Umbilical cord (tissue), 2 donors: ENCODE results near the gene RPS6KB1. TPM values are rescaled to one million over a fixed set of nuclear protein-coding genes. Genes with fewer than 3 reads are reported as not detected.
"Not testable (repeated sequence)": the region's sequence is repeated elsewhere in the genome, so short reads cannot be mapped to it uniquely, and the experiment has no call there.

ENCODE experiments used
- DNase-seq: peaks from one replicate; pipeline ENCODE4 v3.0.0-alpha.2; 2015; ENCODE audit warnings: low spot score
- total RNA-seq: library from RNA; depleted of rRNA; stranded (reverse); fragments of >200 nt; gene quantifications from one replicate; pipeline ENCODE4 v1.2.3, GENCODE V29; 2014; ENCODE audit warnings: low replicate concordance; ENCODE audit not compliant: insufficient read depth

RPS6KB1 gene
- total RNA-seq: 37.3 TPM

GRCh38 chr17:59892924-59893675 lies at the start of gene RPS6KB1, which contains the start of gene TUBD1:
Gene RPS6KB1, plus strand, starts transcription at chr17:59893121. Its CDS starts 64 bp downstream, at chr17:59893185.
Gene TUBD1, minus strand, starts transcription at chr17:59892943. Its CDS starts 1,941 bp downstream, at chr17:59891002.
- DNase-seq: peak; percentile 100

DNA sequence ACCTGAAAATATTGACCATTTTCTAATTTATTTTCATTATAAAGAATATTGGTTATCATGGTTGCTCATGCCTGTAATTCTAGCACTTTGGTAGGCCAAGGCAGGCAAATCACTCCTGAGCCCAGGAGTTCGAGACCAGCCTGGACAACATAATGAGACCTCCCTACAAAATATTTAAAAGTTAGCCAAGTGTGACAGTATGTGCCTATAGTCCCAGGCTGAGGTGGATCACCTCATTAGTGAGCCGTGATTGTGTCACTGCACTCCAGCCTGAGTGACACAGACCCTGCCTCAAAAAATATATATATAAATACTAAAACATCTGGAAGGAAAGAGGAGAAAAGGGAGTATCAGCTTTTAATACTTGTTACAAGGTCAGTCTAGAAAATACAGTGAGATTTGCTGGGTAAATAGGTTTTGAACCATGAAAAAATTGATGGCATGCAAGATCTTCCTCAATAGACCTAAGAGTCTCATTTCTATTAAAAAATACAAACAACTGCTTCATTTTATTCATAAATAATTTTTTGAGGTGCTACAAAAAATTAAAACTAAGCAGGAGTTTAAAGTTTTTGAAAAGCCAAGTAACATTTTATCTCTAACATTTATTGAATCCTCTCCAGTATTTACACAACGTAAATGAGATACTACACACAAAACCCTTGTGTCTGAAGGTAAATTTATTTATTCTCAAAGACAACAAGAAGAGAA lies 47.9 kb upstream of the RPS6KB1 start:
- no peak for DNase-seq

DNA sequence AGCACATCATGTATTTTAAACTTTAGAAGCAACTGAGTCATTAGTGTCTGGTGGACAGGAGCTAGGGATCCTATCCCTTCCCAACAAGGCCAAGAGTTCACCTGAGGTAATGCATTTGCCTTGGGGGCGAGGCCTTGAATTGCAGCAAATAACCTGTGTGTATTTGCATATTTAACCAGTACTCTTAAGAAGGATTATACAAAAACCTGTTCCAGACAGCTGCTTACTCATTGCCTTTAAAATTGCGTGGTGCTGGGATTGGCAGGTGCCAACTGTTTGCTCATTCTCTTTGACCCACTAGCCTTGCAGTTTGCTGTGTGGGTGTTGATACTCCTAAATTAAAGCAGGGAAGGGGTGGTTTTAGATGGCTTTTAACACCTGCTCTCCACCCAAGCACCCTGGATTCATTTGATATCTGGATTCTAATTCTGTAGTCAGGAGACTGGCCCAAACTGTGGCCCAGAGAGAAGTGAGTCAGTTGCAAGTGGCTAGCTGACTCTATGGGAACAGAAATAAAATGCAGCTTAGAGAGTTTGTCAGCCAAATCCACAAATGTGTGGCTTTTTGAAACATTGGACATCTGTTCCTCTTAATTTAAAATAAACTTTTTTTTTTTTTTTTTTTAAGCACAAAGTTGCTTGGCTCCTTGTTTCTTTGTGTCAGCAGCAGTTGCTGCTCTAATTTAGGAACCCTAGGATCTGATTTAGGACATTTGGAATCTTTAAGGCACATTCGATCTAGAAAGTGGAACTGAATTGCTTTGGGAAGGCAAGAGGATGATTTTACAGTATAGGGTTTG lies 47.1 kb upstream of the RPS6KB1 start:
- DNase-seq: peak; percentile 26

DNA sequence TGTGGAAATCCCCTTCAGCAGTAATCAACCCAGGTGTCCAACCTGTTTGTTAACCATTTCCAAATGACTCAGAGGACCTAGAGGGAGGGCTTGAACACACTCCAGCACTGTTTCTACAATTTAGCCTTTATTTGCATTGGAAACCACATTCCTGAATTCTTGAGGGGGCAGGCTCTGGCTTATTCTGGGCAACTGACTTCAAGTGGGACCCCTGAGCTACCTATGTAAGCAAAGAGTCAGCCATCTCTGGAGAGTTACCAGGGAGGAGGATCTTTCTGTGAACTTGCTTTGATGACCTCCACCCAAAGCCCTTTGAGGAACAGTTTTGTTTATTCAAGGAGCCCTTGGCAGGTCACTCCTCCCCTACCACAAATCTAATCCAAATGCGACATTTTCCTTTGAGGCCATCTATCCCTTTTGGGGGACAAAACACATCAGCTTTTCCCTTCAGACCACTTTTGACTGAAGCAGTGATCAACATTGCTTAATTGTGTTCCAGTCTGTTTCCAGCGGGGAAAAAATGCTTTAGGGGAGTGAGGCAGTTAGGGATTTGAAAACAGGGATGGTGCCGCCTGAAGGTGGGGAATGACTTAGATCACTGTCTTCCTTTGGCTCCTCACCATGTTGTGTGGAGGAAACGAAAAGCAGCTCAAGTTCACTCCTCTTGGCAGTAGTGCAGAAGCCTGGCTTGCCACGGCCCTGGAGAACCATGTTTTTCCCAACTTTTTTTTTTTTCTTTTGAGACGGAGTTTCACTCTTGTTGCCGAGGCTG lies 46.3 kb upstream of the RPS6KB1 start:
- peak; percentile 54 for DNase-seq

GRCh38 chr17:59848385-59848668 lies 44.6 kb upstream of the RPS6KB1 start:
- DNase-seq: no peak

DNA sequence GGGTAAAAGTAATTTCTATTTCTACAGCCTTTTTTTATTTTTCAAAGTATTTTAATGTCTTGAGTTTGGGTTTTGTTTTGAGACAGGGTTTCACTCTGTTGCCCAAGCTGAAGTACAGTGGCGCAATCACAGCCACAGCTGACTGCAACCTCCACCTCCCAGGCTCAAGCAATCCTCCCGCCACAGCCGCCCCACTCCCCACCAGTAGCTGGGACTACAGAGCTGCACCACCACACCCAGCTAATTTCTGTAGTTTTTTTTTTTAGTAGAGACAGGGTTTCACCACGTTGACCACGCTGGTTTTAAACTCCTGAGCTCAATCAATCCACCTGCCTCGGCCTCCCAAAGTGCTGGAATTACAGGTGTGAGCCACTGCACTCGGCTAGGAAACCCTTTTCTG lies 44.1 kb upstream of the RPS6KB1 start:
- no peak for DNase-seq

DNA sequence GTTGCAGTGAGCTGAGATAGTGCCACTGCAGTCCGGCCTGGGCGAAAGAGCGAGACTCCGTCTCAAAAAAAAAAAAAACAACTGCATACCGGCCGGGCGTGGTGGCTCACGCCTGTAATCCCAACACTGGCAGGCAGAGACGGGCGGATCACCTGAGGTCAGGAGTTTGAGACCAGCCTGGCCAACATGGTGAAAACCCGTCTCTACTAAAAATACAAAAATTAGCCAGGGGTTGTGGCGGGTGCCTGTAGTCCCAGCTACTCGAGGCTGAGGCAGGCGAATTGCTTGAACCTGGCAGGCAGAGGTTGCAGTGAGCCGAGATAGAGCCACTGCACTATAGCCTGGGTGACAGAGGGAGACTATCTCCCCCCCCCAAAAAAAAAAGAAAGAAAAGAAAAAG lies 42.6 kb upstream of the RPS6KB1 start:
- DNase-seq: not testable (repeated sequence)

DNA sequence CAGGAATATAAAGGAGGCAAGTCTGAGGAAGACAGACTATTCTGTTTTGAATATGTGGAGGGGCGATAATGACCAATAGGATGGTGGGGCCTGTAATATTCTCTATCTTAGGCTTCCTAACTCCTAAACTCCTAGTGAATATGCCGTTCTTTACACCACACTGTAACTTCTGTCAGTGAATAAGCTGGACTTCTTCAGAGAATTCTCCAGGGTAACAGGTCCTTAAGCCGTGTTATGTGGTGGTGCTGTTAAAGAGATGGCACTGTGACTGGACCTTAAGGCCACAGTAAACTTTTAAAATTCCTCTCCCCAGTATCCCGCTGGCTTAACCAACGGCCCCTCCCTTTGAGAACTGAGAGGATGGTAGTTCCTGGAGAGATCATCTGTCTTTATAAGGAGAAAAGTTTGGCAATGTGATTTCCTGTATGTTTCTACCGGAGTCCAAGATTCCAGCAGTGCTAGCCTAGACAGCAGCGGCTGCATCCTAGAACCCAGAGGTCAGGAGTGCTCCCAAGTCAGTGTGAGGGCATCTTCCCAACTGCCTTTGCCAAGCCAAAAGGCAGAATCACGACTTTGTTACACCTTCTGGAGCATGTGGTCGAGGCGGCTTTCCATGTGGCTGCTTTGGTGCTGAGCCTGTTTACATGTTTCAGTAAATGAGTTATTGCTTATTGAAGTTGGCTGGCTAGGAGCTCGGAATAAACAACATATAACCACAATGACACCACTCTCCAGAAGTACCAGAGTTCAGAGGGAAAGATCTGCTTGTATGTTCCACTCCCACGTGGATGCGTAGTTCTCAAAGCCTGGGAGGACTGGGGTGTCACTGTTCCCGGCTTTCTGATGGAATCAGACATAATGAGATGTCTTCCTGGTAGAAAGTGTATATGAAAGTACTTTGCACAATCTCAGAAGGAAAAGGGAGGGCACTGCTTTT lies 41.2 kb upstream of the RPS6KB1 start:
- DNase-seq: peak; percentile 78

DNA sequence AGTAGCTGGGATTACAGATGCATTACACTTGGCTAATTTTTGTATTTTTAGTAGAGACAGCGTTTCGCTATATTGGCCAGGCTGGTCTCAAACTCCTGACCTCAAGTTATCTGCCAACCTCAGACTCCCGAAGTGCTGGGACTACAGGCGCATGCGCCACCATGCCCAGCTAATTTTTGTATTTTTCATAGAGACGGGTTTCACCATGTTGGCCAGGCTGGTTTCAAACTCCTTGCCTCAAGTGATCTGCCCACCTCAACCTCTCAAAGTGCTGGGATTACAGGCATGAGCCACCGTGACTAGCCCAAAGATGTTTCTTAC lies 40.1 kb upstream of the RPS6KB1 start:
- DNase-seq: not testable (repeated sequence)

- DNase-seq: no peak
Measured at GRCh38 chr17:59853168-59853918, 39.6 kb upstream of the RPS6KB1 start.

GRCh38 chr17:59853919-59854729 lies 38.8 kb upstream of the RPS6KB1 start:
- not testable (repeated sequence) for DNase-seq

DNA sequence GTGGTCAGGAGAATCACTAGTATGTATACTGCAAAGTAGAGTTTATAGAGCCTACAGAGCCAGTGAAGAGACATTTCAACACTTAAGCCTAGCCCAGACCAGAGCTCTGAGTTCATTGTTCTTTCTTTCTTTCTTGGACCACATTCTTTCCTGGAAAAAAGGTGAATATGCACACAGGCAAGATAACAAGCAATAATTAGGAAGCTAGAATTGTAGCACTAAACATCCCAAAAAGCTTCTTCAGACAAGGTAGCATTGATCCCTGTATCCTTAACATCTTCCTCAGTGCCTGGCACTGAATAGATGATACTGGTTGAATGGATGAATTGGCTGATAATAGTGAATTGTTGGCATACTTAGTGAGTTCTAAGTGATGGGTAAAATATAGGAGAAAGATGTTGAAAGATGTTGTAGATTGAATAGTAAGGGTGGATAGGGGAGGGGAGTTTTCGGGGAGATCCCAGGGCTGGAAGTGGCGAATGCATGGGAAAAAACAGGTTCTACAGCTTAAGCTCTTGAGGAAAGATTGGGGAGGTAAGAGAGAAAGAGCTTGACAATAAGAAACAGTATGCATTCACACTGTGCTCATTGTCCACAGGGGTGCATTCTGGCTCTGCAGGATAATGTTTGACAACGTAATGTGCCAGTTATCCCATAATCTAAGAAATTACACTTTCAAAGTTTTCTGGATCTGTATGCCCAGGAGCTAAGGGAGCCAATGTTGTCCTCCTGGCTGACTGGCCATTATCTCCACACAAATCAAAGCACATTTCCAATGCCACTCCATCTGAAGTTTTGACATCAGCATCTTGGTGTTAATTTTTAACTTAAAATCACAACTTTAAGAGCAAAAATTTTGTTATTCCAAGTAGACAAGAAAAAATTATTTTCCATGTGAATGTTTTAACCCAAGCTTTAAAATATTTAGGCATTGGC lies 35.8 kb upstream of the RPS6KB1 start:
- no peak for DNase-seq

GRCh38 chr17:59858167-59858816 lies 34.6 kb upstream of the RPS6KB1 start:
- no peak for DNase-seq

GRCh38 chr17:59858932-59859331 lies 34.0 kb upstream of the RPS6KB1 start:
- DNase-seq: no peak

- DNase-seq: peak; percentile 75
Measured at GRCh38 chr17:59859444-59860025, 33.4 kb upstream of the RPS6KB1 start.

- no peak for DNase-seq
Measured at GRCh38 chr17:59863616-59864015, 29.3 kb upstream of the RPS6KB1 start.

DNA sequence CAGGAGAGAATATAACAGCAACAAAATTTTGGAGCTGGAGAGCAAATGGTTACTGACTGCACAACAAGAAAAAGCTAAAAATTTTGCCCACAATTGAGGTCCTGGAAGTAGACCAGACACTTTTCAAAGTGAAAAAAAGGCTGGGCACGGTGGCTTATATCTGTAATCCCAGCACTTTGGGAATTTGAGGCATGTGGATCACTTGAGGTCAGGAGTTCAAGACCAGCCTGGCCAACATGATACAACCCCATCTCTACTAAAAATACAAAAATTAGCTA lies 23.0 kb upstream of the RPS6KB1 start:
- no peak for DNase-seq
